K562 (cell line): ENCODE results near the gene PSMC4. TPM values are rescaled to one million over a fixed set of nuclear protein-coding genes. Genes with fewer than 3 reads are reported as not detected.

Source experiments
- CC2D1A ChIP-seq: fragments of 450-650 bp; IDR thresholded peaks from 2 replicates; pipeline ENCODE4 v1.6.1; 2017; ENCODE audit warnings: mild to moderate bottlenecking
- DIDO1 ChIP-seq: fragments of 450-650 bp; IDR thresholded peaks from 2 replicates; pipeline ENCODE4 v1.6.1; 2016; ENCODE audit warnings: low read depth, missing biosample characterization, missing genetic modification characterization
- GTF2A2 ChIP-seq: IDR thresholded peaks from 2 replicates; pipeline ENCODE4 v1.6.1; 2016; ENCODE audit warnings: mild to moderate bottlenecking, missing genetic modification characterization, missing compliant biosample characterization
- HNRNPH1 ChIP-seq: fragments of 200-400 bp; formaldehyde crosslinking; optimal IDR thresholded peaks from 2 replicates; pipeline ENCODE3; 2017; ENCODE audit warnings: low read depth, mild to moderate bottlenecking, low read length, moderate library complexity
- ILF3 ChIP-seq: fragments of 450-650 bp; IDR thresholded peaks from 2 replicates; pipeline ENCODE4 v1.6.1; 2018; ENCODE audit warnings: antibody characterized with exemption, mild to moderate bottlenecking, moderate library complexity, borderline replicate concordance
- MECOM ChIP-seq: fragments of 250-450 bp; sonication (Bioruptor Pico); IDR thresholded peaks from 2 replicates; pipeline ENCODE4 v1.8.0; 2022; ENCODE audit warnings: inconsistent platforms
- MXI1 ChIP-seq: IDR thresholded peaks from 2 replicates; pipeline ENCODE4 v1.6.1; 2011; ENCODE audit warnings: low read depth, mild to moderate bottlenecking, improper control_type of control experiment, low read length
- POLR2H ChIP-seq: IDR thresholded peaks from 2 replicates; pipeline ENCODE4 v1.6.1; 2016; ENCODE audit warnings: missing genetic modification characterization, low read depth, mild to moderate bottlenecking, control low read depth, missing compliant biosample characterization, moderate library complexity
- TCF3 ChIP-seq: sonication (generic); formaldehyde crosslinking; IDR thresholded peaks from 2 replicates; pipeline ENCODE4 v1.4.0; 2020; ENCODE audit warnings: mild to moderate bottlenecking, missing genetic modification reagents
- YY1 ChIP-seq, 3 experiments: IDR thresholded peaks; 2 replicates each; pipeline ENCODE4 v1.6.1; 2011; ENCODE audit warnings: low read length in 2 of 3, mild to moderate bottlenecking in 2 of 3, moderate library complexity in 2 of 3, borderline replicate concordance in 1 of 3, control low read depth in 1 of 3, low read depth in 1 of 3; ENCODE audit not compliant: insufficient read depth in 3 of 3, insufficient replicate concordance in 2 of 3, control insufficient read depth in 1 of 3, insufficient read length in 1 of 3; ENCODE audit errors: extremely low read depth in 1 of 3
- ZBTB49 ChIP-seq: sonication (generic); formaldehyde crosslinking; IDR thresholded peaks from 2 replicates; pipeline ENCODE4 v1.8.0; 2022; ENCODE audit warnings: missing genetic modification reagents, mild to moderate bottlenecking, borderline replicate concordance
- ZNF140 ChIP-seq: fragments of 250-450 bp; sonication (Bioruptor Pico); IDR thresholded peaks from 2 replicates; pipeline ENCODE4 v1.8.0; 2021; ENCODE audit warnings: moderate library complexity, mild to moderate bottlenecking, inconsistent platforms
- ZNF174 ChIP-seq: fragments of 250-450 bp; sonication (Bioruptor Pico); IDR thresholded peaks from 2 replicates; pipeline ENCODE4 v1.4.0; 2020; ENCODE audit warnings: mild to moderate bottlenecking
- ZNF695 ChIP-seq: fragments of 450-650 bp; formaldehyde crosslinking; IDR thresholded peaks from 2 replicates; pipeline ENCODE4 v1.4.0; 2020; ENCODE audit warnings: mild to moderate bottlenecking, moderate library complexity
- ZSCAN32 ChIP-seq: fragments of 450-650 bp; formaldehyde crosslinking; IDR thresholded peaks from 2 replicates; pipeline ENCODE4 v1.4.0; 2020; ENCODE audit warnings: mild to moderate bottlenecking, moderate library complexity
- polyA plus RNA-seq, 8 experiments: library from polyadenylated mRNA; depleted of rRNA in 4 of 8; stranded (reverse) in 5 of 8; unstranded in 3 of 8; fragments of >200 nt; fragmentation: Nextera tagmentation in 2 of 8; fragmentation: Illumina TruSeq in 1 of 8; extraction: Ambion mirVana in 2 of 8; extraction: Trizol in 1 of 8; gene quantifications; 2 replicates each; pipeline versions ENCODE4 v1.2.1 to v1.2.3, GENCODE V29; 2011 to 2014; ENCODE audit warnings: inconsistent platforms in 1 of 8, missing spikeins in 1 of 8
- total RNA-seq, 7 experiments: library from RNA; depleted of rRNA in 6 of 7; stranded (reverse); fragments of >200 nt in 6 of 7; fragmentation: Illumina TruSeq in 2 of 7; extraction: Trizol in 2 of 7; gene quantifications; 2 replicates each; pipeline versions ENCODE4 v1.2.1 to v1.2.3, GENCODE V29; 2011 to 2021; ENCODE audit warnings: low replicate concordance in 1 of 7
- TF ChIP-seq, protein P1 (sequence below), 2 experiments: fragments of 450-650 bp; formaldehyde crosslinking in 1 of 2; IDR thresholded peaks; 2 replicates each; pipeline versions ENCODE4 v1.4.0 to v1.6.1; 2014 to 2020; ENCODE audit warnings: mild to moderate bottlenecking in 2 of 2, borderline replicate concordance in 1 of 2, low read depth in 1 of 2

PSMC4 gene
- total and polyA plus RNA-seq, 9 of the 15 experiments (the other 6 are each of a cell fraction or from before 2014, with no cell fraction given) = 45.9 to 475 (median 142) TPM

- TF ChIP-seq ZBTB49 (CRISPR knock-in tag) = no peak
- TF ChIP-seq ZNF174 (CRISPR knock-in tag) = no peak
- peak; percentile 68; the same call in 1 of the 2 replicates for TF ChIP-seq MXI1
- no peak; the same call in 1 of the 2 replicates for TF ChIP-seq ZNF695
- peak; percentile 61 for TF ChIP-seq POLR2H (tag)
- peak; percentile 25 to 81 (median 80) for TF ChIP-seq YY1 (IDR thresholded peaks at IDR 0.05; ENCODE audit: borderline replicate concordance in 1 of 3, control insufficient read depth in 1 of 3, extremely low read depth in 1 of 3, insufficient read depth in 3 of 3, insufficient read length in 1 of 3, insufficient replicate concordance in 2 of 3, low read depth in 1 of 3, low read length in 2 of 3)
- TF ChIP-seq, protein P1, sequence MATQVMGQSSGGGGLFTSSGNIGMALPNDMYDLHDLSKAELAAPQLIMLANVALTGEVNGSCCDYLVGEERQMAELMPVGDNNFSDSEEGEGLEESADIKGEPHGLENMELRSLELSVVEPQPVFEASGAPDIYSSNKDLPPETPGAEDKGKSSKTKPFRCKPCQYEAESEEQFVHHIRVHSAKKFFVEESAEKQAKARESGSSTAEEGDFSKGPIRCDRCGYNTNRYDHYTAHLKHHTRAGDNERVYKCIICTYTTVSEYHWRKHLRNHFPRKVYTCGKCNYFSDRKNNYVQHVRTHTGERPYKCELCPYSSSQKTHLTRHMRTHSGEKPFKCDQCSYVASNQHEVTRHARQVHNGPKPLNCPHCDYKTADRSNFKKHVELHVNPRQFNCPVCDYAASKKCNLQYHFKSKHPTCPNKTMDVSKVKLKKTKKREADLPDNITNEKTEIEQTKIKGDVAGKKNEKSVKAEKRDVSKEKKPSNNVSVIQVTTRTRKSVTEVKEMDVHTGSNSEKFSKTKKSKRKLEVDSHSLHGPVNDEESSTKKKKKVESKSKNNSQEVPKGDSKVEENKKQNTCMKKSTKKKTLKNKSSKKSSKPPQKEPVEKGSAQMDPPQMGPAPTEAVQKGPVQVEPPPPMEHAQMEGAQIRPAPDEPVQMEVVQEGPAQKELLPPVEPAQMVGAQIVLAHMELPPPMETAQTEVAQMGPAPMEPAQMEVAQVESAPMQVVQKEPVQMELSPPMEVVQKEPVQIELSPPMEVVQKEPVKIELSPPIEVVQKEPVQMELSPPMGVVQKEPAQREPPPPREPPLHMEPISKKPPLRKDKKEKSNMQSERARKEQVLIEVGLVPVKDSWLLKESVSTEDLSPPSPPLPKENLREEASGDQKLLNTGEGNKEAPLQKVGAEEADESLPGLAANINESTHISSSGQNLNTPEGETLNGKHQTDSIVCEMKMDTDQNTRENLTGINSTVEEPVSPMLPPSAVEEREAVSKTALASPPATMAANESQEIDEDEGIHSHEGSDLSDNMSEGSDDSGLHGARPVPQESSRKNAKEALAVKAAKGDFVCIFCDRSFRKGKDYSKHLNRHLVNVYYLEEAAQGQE (IDR thresholded peaks at IDR 0.05; ENCODE audit: borderline replicate concordance) = peak; percentile 88
- TF ChIP-seq, protein P1 (CRISPR knock-in tag; IDR thresholded peaks at IDR 0.05; ENCODE audit: low read depth) = no peak
- no peak for TF ChIP-seq ZNF140
- TF ChIP-seq ZSCAN32 (CRISPR knock-in tag) = no peak
- TF ChIP-seq GTF2A2 = no peak
- no peak for TF ChIP-seq DIDO1 (tag)
- no peak for TF ChIP-seq HNRNPH1
- no peak for TF ChIP-seq ILF3
- no peak for TF ChIP-seq MECOM (CRISPR knock-in tag)
- no peak for TF ChIP-seq CC2D1A
- peak; percentile 15; the same call in 1 of the 2 replicates for TF ChIP-seq TCF3 (CRISPR knock-in tag)
These were observed at the start of gene PSMC4 (continued) for GRCh38 chr19:39970675-39971379.
